ENCODE data around the gene ELMO1.

ELMO1 gene

DNA sequence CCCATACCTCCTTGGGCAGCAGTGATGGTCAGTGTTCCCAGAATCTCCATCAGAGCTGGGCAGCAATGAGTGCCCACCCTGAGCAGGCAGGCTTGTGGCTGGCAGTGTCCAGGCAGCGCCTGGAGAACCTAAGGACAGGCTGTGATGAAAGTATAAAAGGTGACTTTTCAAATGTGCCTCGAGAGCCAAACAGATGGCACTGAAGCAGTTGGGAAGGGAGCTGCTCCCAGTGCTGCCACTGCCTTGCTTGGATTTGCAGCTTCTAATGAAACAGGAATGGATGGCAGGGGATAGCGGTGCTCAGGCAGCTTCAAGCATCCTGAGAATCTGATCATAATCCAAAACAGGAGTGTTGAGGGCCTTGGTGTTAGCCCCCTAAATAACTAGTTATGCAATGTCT lies 544.6 kb downstream of the ELMO1 start:
- Histone ChIP-seq H3K4me1 (ENCODE audit: control insufficient read depth in 2 of 2, insufficient read depth in 2 of 2, low read length in 2 of 2) (no peaks in the 10 kb centered on the region), H3K4me3 (ENCODE audit: low read length in 2 of 2) (no peak overlapping the region), H3K9ac (ENCODE audit: low read depth in 1 of 2, low read length in 2 of 2) (no peak overlapping the region), H3K9me3 (ENCODE audit: control insufficient read depth in 2 of 2, low read length in 2 of 2) (no peaks in the 10 kb centered on the region), H3K36me3 (ENCODE audit: control insufficient read depth in 2 of 2, insufficient read depth in 2 of 2, low read length in 2 of 2) (no peaks in the 10 kb centered on the region), H3K27ac (ENCODE audit: low read depth in 2 of 2, low read length in 2 of 2) (no peak overlapping the region), H3K27me3 (ENCODE audit: control insufficient read depth in 2 of 2, insufficient read depth in 2 of 2, low read length in 2 of 2) (no peaks in the 10 kb centered on the region)

DNA sequence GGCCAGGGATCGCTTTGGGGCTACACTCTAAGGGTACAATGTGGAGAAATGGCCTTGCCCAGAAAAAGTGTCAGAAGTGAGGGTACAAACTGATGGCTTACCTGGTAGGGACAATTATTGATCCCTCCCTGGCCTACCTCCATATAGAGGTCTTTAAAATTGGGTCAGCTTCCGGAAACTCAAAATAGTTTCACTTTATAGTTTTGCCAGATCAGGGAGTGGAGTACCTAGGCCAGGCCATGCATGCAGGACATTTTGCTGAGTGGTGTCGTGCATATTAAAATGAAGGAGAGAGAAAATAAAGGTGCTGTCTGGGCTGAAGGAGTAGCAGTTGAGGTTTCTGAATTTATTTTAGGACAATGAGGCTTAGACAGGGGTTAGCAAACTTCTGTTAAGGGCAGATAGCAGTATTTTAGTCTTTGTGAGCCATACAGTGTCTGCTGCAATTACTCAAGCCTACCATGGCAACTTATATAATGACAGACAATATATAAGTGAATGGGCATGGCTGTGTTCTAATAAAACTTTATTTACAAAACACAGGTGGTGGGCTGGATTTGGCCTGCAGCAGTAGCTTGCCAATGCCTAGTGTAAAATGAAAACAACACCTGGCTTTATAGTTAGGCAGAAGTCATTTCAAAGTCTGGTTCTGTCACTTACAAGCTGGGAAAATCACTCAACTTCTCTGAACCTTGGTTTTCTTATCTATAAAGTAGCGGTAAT lies 547.5 kb downstream of the ELMO1 start:
- Histone ChIP-seq H3K36me3 (ENCODE audit: control insufficient read depth in 2 of 2, insufficient read depth in 2 of 2, low read length in 2 of 2) (no peaks in the 10 kb centered on the region), H3K27me3 (ENCODE audit: control insufficient read depth in 2 of 2, insufficient read depth in 2 of 2, low read length in 2 of 2) (no peaks in the 10 kb centered on the region), H3K27ac (ENCODE audit: low read depth in 2 of 2, low read length in 2 of 2) (no peak overlapping the region), H3K9me3 (ENCODE audit: control insufficient read depth in 2 of 2, low read length in 2 of 2) (no peaks in the 10 kb centered on the region), H3K4me3 (ENCODE audit: low read length in 2 of 2) (no peak overlapping the region), H3K9ac (ENCODE audit: low read depth in 1 of 2, low read length in 2 of 2) (no peak overlapping the region), H3K4me1 (ENCODE audit: control insufficient read depth in 2 of 2, insufficient read depth in 2 of 2, low read length in 2 of 2) (peaks cover 0 to 5% of the 10 kb centered on the region in 2 donors)

- Histone ChIP-seq H3K36me3 (ENCODE audit: control insufficient read depth in 2 of 2, insufficient read depth in 2 of 2, low read length in 2 of 2) (no peaks in the 10 kb centered on the region), H3K4me3 (ENCODE audit: low read length in 2 of 2) (no peak overlapping the region), H3K9ac (ENCODE audit: low read depth in 1 of 2, low read length in 2 of 2) (no peak overlapping the region), H3K27ac (ENCODE audit: low read depth in 2 of 2, low read length in 2 of 2) (no peak overlapping the region), H3K4me1 (ENCODE audit: control insufficient read depth in 2 of 2, insufficient read depth in 2 of 2, low read length in 2 of 2) (peaks cover 0 to 5% of the 10 kb centered on the region in 2 donors), H3K27me3 (ENCODE audit: control insufficient read depth in 2 of 2, insufficient read depth in 2 of 2, low read length in 2 of 2) (no peaks in the 10 kb centered on the region), H3K9me3 (ENCODE audit: control insufficient read depth in 2 of 2, low read length in 2 of 2) (no peaks in the 10 kb centered on the region)
Observed at GRCh38 chr7:36898186-36898585, 550.5 kb downstream of the ELMO1 start.

DNA sequence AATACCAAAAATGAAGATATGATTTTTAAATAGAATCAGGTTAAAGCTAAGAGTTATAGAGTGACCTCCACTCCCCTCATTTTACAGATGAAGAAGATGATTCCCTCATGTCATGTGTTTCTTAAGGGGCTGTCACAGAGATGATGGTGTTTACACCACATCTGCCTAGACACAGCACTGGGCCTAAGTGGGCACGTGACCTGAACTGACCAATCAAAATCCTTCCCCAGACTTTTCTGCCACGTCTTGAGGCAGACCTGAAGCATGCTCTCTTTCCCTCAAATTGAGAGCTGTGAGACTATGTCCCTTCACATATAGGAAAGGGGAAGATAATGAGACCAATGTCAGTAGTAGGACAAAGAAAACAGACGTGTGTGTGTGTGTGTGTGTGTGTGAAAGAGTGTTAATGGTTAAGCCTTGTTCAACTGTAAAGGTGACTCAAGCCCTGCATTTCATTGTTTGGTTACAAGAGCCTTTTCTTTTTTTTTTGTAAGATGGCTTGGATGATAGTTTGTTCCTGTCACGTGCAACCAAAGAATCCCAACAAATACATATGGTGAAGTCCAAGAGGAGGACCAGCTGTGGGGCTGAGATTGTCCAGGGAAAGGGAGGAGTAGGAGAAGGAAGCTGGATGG lies 551.6 kb downstream of the ELMO1 start:
- H3K27ac ChIP-seq (ENCODE audit: low read depth in 2 of 2, low read length in 2 of 2), result no peak overlapping the region
- H3K36me3 ChIP-seq (ENCODE audit: control insufficient read depth in 2 of 2, insufficient read depth in 2 of 2, low read length in 2 of 2), result no peaks in the 10 kb centered on the region
- H3K4me3 ChIP-seq (ENCODE audit: low read length in 2 of 2), result no peak overlapping the region
- no peak overlapping the region for H3K9ac ChIP-seq (ENCODE audit: low read depth in 1 of 2, low read length in 2 of 2)
- H3K27me3 ChIP-seq (ENCODE audit: control insufficient read depth in 2 of 2, insufficient read depth in 2 of 2, low read length in 2 of 2), result no peaks in the 10 kb centered on the region
- H3K4me1 ChIP-seq (ENCODE audit: control insufficient read depth in 2 of 2, insufficient read depth in 2 of 2, low read length in 2 of 2), result peaks cover 0 to 5% of the 10 kb centered on the region in 2 donors
- no peaks in the 10 kb centered on the region for H3K9me3 ChIP-seq (ENCODE audit: control insufficient read depth in 2 of 2, low read length in 2 of 2)

DNA sequence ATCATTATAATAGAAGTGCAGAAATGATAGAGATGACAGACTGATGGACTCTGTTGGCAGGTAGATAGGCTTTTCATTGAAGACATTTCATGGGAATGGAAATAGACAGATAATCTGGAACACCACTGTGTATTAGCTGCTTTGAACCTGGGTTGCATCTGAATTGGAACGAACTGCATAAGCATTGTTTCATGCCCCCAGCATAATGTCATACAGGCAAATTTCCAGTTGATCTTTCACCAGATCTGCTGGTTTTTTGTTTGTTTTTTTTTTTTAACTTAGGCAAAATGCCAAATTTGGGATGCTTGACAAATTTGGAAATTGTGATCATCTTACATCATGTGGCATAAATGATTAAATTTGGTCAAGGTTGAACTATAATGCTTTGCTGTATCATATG lies 552.2 kb downstream of the ELMO1 start:
- Histone ChIP-seq H3K4me3 (ENCODE audit: low read length in 2 of 2) (no peak overlapping the region), H3K27me3 (ENCODE audit: control insufficient read depth in 2 of 2, insufficient read depth in 2 of 2, low read length in 2 of 2) (no peaks in the 10 kb centered on the region), H3K27ac (ENCODE audit: low read depth in 2 of 2, low read length in 2 of 2) (no peak overlapping the region), H3K4me1 (ENCODE audit: control insufficient read depth in 2 of 2, insufficient read depth in 2 of 2, low read length in 2 of 2) (peaks cover 0 to 5% of the 10 kb centered on the region in 2 donors), H3K9ac (ENCODE audit: low read depth in 1 of 2, low read length in 2 of 2) (no peak overlapping the region), H3K9me3 (ENCODE audit: control insufficient read depth in 2 of 2, low read length in 2 of 2) (no peaks in the 10 kb centered on the region), H3K36me3 (ENCODE audit: control insufficient read depth in 2 of 2, insufficient read depth in 2 of 2, low read length in 2 of 2) (no peaks in the 10 kb centered on the region)

GRCh38 chr7:36895192-36895591 lies 553.5 kb downstream of the ELMO1 start:
- no peaks in the 10 kb centered on the region for H3K27me3 ChIP-seq (ENCODE audit: control insufficient read depth in 2 of 2, insufficient read depth in 2 of 2, low read length in 2 of 2)
- H3K9me3 ChIP-seq (ENCODE audit: control insufficient read depth in 2 of 2, low read length in 2 of 2), result no peaks in the 10 kb centered on the region
- no peak overlapping the region for H3K27ac ChIP-seq (ENCODE audit: low read depth in 2 of 2, low read length in 2 of 2)
- peaks cover 0 to 5% of the 10 kb centered on the region in 2 donors for H3K4me1 ChIP-seq (ENCODE audit: control insufficient read depth in 2 of 2, insufficient read depth in 2 of 2, low read length in 2 of 2)
- H3K36me3 ChIP-seq (ENCODE audit: control insufficient read depth in 2 of 2, insufficient read depth in 2 of 2, low read length in 2 of 2), result no peaks in the 10 kb centered on the region
- H3K9ac ChIP-seq (ENCODE audit: low read depth in 1 of 2, low read length in 2 of 2), result no peak overlapping the region
- H3K4me3 ChIP-seq (ENCODE audit: low read length in 2 of 2), result no peak overlapping the region

GRCh38 chr7:36894190-36894589 lies 554.5 kb downstream of the ELMO1 start:
- Histone ChIP-seq H3K27me3 (ENCODE audit: control insufficient read depth in 2 of 2, insufficient read depth in 2 of 2, low read length in 2 of 2) (no peaks in the 10 kb centered on the region), H3K27ac (ENCODE audit: low read depth in 2 of 2, low read length in 2 of 2) (no peak overlapping the region), H3K36me3 (ENCODE audit: control insufficient read depth in 2 of 2, insufficient read depth in 2 of 2, low read length in 2 of 2) (no peaks in the 10 kb centered on the region), H3K9ac (ENCODE audit: low read depth in 1 of 2, low read length in 2 of 2) (no peak overlapping the region), H3K9me3 (ENCODE audit: control insufficient read depth in 2 of 2, low read length in 2 of 2) (no peaks in the 10 kb centered on the region), H3K4me1 (ENCODE audit: control insufficient read depth in 2 of 2, insufficient read depth in 2 of 2, low read length in 2 of 2) (peaks cover 0 to 5% of the 10 kb centered on the region in 2 donors), H3K4me3 (ENCODE audit: low read length in 2 of 2) (no peak overlapping the region)

DNA sequence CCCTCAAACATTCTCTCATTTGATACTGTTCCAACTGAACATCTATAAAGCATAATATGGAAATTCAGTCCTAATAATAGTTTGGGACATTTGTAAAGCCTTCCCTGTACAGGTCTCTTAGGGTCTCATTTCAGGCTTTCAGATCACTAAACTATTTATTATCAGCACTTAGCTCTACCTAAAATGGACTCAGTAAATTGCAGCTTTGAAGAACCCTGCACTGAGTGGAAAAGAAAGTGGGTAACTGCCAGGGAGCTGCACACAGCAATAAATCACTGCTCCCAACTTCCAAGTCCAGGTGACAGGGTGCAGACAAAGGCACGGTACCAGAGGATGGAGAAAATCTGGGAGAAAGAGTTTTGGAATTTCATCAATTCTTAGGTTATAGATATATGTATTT lies 559.5 kb downstream of the ELMO1 start:
- no peak overlapping the region for H3K9ac ChIP-seq (ENCODE audit: low read depth in 1 of 2, low read length in 2 of 2)
- H3K9me3 ChIP-seq (ENCODE audit: control insufficient read depth in 2 of 2, low read length in 2 of 2), result no peaks in the 10 kb centered on the region
- no peak overlapping the region for H3K27ac ChIP-seq (ENCODE audit: low read depth in 2 of 2, low read length in 2 of 2)
- peaks cover 0 to 8% of the 10 kb centered on the region in 2 donors for H3K36me3 ChIP-seq (ENCODE audit: control insufficient read depth in 2 of 2, insufficient read depth in 2 of 2, low read length in 2 of 2)
- no peaks in the 10 kb centered on the region for H3K27me3 ChIP-seq (ENCODE audit: control insufficient read depth in 2 of 2, insufficient read depth in 2 of 2, low read length in 2 of 2)
- no peak overlapping the region for H3K4me3 ChIP-seq (ENCODE audit: low read length in 2 of 2)
- no peaks in the 10 kb centered on the region for H3K4me1 ChIP-seq (ENCODE audit: control insufficient read depth in 2 of 2, insufficient read depth in 2 of 2, low read length in 2 of 2)

- H3K9me3 ChIP-seq (ENCODE audit: control insufficient read depth in 2 of 2, low read length in 2 of 2), result no peaks in the 10 kb centered on the region
- no peaks in the 10 kb centered on the region for H3K4me1 ChIP-seq (ENCODE audit: control insufficient read depth in 2 of 2, insufficient read depth in 2 of 2, low read length in 2 of 2)
- peaks cover 0 to 8% of the 10 kb centered on the region in 2 donors for H3K36me3 ChIP-seq (ENCODE audit: control insufficient read depth in 2 of 2, insufficient read depth in 2 of 2, low read length in 2 of 2)
- no peaks in the 10 kb centered on the region for H3K27me3 ChIP-seq (ENCODE audit: control insufficient read depth in 2 of 2, insufficient read depth in 2 of 2, low read length in 2 of 2)
- H3K27ac ChIP-seq (ENCODE audit: low read depth in 2 of 2, low read length in 2 of 2), result no peak overlapping the region
- H3K4me3 ChIP-seq (ENCODE audit: low read length in 2 of 2), result no peak overlapping the region
- H3K9ac ChIP-seq (ENCODE audit: low read depth in 1 of 2, low read length in 2 of 2), result no peak overlapping the region
Observed at GRCh38 chr7:36887969-36888368, 560.7 kb downstream of the ELMO1 start.

DNA sequence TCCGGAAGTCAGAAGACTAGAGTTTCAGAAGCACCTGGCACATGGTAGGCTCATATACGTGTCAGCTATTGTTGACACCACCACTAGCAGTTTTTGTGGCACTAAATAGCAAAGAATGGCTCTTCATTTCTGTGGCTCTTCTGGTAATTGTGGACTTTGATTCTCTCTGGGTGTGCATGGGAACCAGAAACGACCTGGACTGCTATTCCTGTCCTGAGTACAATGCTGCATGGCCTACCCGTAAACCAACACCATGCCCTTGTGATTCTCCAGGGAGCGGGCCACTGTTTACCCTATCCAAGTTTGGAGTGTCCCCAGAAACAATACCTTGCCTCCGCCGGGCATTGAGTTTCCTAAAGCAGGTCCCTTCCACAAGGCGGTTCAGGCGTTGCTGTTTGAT lies 561.4 kb downstream of the ELMO1 start:
- no peaks in the 10 kb centered on the region for H3K4me1 ChIP-seq (ENCODE audit: control insufficient read depth in 2 of 2, insufficient read depth in 2 of 2, low read length in 2 of 2)
- H3K27me3 ChIP-seq (ENCODE audit: control insufficient read depth in 2 of 2, insufficient read depth in 2 of 2, low read length in 2 of 2), result no peaks in the 10 kb centered on the region
- H3K4me3 ChIP-seq (ENCODE audit: low read length in 2 of 2), result no peak overlapping the region
- no peak overlapping the region for H3K27ac ChIP-seq (ENCODE audit: low read depth in 2 of 2, low read length in 2 of 2)
- H3K9ac ChIP-seq (ENCODE audit: low read depth in 1 of 2, low read length in 2 of 2), result no peak overlapping the region
- peaks cover 0 to 8% of the 10 kb centered on the region in 2 donors for H3K36me3 ChIP-seq (ENCODE audit: control insufficient read depth in 2 of 2, insufficient read depth in 2 of 2, low read length in 2 of 2)
- H3K9me3 ChIP-seq (ENCODE audit: control insufficient read depth in 2 of 2, low read length in 2 of 2), result no peaks in the 10 kb centered on the region

All from mucosa of rectum (tissue), 2 donors.